KG1 (cell line): ENCODE results near the gene DES.
"Not testable (repeated sequence)": the region's sequence is repeated elsewhere in the genome, so short reads cannot be mapped to it uniquely, and the experiment has no call there.

Experiments
- DNase-seq: peaks from one replicate; lab custom pipeline; 2025; lab: John Stamatoyannopoulos, UW

DES gene

GRCh38 chr2:219399716-219400478 lies 18.3 kb upstream of the DES start:
- no peak for DNase-seq

GRCh38 chr2:219400562-219400961 lies 17.6 kb upstream of the DES start:
- no peak for DNase-seq

DNA sequence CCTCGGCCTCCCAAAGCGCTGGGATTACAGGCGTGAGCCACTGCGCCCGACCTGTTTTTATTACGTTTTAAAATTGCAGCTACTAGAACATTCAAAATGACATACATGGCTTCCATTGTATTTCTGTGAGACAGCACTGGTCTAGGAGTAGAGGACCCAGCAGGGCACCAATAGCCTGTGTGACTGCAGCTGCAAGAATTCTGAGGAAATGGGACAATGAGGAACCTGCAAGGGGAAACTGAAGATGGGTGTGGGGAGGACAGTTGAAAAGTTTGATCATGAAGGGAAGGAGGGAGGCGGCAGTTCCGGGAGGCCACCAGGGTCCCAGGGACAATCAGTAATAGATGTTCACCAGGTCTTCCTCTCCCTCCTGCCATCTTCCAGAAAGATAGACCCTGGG lies 16.6 kb upstream of the DES start:
- no peak for DNase-seq

GRCh38 chr2:219402665-219403515 lies 15.3 kb upstream of the DES start:
- peak; percentile 33 for DNase-seq

DNA sequence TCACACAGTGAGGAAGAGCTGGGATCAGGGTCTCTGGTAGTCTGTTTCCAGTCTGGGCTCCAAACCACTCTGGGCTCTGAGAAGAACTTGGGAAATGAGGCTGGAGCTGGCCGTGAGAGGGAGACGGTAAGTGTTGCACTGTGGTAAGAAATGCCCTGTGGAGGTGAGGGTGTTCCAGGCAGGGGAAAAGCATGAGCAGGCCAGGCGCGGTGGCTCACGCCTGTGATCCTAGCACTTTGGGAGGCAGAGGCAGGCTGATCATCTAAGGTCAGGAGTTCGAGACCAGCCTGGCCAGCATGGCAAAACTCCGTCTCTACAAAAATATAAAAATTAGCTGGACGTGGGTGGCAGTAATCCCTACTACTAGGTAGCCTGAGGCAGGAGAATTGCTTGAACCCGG lies 14.3 kb upstream of the DES start:
- no peak for DNase-seq

DNA sequence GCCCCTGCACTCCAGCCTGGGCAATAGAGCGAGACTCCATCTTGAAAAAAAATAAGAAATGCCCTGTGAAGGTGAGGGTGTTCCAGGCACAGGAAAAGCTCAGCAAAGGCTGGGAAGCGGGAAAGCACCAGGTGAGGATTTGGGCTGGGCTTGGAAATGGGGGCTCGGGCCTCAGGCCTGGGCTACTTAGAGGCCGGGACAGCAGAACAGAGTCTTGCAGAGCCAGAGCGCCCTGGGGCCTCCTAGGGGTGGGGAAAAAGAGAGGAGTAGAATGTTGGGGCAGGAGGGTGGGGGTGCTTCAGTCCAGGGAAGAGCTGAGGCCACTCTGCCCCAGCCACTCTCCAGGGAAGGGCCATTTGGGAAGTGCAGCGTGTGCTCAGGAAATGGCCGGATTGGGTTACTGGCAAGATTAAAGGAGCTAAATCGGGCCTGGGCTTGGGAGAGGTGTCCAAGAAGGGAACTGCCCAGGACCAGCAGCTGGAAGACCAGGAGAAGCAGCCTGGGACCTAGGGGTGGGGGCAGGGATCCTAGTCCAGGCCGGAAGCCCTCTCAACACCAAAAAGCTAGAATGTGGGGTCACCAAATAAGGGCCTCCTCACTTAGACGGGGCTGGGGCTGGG lies 13.8 kb upstream of the DES start:
- DNase-seq, result no peak

DNA sequence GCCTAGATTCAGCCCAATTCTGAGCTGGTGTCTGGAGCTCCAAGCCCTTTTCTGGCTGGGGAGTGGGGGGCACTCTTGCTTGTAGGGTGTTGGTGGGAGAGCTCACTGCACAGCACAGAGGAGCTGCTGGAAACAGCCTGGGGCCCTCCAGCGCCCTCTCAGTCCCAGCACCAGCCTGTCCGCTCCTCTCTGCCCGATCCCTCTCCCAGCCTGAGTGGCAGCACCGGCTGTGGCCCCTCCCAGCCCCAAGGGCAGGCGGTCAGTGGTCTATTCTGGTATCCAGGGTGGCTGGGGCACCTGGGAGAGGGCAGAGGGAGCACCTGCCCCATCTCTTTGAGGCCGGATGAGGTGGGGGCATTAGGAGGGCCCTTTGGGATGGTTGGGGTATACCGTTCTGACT lies 13.2 kb upstream of the DES start:
- no peak for DNase-seq

DNA sequence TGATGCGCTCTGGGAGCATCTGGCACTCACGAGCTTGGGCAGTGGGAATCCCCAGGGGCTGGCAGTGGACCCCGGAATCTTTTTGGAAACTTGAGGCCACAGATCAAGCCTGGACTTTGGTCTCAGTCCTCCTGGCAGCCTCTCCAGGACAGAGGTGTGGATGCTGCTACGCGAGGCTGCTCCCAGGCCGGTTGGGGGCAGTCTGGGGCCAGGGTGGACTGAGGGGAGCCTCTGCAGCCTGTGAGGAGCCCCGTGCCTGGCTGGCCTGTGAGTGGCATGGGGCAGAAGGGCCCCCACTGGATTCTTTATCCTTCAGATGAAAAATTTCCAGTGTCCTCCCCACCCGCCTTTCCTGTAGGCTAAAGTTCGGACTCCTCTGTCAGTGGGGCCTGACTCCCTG lies 12.7 kb upstream of the DES start:
- no peak for DNase-seq

DNA sequence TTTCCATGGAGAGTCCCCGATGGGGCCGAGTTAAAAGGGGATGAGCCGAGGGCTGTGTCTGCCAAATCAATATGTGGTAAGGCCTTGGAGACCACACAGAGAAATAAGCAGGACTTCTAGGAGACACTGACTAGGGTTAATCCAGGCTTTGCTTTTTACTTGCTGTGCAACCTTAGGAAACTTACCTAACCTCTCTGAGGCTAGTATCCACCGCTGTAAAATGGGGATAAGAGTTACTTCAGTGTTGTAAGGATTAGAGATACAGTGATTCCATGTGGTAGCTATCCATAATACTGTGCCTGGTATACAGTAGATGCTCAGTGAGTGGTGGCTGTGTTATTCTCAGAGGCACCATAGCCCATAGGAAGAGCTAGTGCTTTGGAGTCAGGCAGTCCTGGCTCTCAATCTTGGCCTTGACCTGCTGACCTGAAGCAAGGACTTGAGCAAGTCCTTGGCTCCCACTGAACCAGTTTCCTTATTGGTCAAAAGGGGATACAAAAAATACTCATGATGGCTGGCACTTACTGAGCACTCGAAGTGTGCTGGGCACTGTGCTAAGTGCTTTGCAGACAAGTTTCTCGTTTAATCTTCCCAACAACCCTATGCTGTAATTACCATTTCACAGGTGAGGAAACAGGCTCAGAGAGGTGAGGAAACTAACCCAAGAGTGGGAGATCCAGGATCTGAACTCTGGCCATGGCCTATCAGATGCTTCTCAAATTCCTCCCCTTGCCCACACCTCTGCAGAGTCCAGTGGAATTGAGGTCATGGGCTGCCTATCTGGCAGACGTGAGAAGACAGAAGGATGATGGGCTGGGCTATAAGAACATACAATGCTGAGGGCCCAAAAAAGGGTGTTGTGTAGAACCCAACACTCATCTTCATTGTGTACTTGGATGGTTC lies 12.0 kb upstream of the DES start:
- DNase-seq, result no peak

GRCh38 chr2:219406861-219407230 lies 11.3 kb upstream of the DES start:
- DNase-seq, result no peak

DNA sequence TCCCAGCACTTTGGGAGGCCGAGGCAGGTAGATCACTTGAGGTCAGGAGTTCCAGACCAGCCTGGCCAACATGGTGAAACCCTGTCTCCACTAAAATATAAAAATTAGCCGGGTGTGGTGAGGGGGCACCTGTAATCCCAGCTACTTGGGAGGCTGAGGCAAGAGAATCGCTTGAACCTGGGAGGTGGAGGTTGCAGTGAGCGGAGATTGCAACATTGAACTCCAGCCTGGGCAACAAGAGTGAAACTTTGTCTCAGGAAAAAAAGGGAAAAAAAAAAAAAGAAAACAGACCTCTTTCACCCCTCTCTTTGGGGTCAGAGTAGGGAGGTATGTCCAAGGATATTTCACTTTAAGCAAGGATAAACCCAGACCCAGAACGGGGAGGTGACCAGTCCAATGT lies 10.8 kb upstream of the DES start:
- not testable (repeated sequence) for DNase-seq

DNA sequence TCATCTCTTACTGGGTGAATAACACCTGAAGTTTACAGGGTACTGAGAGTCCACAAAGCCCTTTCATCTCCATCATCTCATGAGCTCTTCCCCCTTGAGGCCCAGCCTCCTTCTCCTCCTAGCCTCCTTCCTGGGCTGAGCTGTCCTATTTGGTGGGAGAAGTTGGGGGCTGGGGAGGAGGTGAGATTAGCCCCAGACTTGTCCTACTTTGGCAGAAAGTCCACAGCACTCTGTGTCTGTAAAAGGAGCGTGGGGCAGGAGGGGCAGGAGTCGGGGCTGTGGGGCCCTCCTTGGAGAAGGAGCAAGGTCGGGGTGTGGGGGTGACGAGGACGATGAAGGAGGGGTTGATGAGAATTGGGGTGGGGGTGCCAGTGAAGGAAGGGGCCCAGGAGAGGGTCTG lies 10.0 kb upstream of the DES start:
- DNase-seq, result no peak

- DNase-seq, result no peak
These were observed 9.5 kb upstream of the DES start for GRCh38 chr2:219408631-219409030.

GRCh38 chr2:219409619-219410018 lies 8.6 kb upstream of the DES start:
- no peak for DNase-seq

GRCh38 chr2:219410390-219410789 lies 7.8 kb upstream of the DES start:
- DNase-seq, result no peak

DNA sequence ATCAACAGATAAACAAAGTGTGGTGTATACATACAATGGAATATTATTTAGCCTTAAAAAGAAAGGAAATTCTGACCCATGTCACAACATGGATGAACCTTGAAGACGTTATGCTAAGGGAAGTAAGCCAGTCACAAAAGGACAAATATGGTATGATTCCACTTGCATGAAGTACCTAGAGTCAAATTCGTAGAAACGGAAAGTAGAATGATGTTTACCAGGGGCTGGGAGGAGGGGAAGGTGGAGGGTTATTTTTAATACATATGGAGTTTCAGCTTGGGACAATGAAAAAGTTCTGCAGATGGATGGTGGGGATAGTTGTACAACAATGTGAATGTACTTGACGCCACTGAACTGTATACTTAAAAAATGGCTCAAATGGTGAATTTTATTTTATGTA lies 3.3 kb upstream of the DES start:
- no peak for DNase-seq

DNA sequence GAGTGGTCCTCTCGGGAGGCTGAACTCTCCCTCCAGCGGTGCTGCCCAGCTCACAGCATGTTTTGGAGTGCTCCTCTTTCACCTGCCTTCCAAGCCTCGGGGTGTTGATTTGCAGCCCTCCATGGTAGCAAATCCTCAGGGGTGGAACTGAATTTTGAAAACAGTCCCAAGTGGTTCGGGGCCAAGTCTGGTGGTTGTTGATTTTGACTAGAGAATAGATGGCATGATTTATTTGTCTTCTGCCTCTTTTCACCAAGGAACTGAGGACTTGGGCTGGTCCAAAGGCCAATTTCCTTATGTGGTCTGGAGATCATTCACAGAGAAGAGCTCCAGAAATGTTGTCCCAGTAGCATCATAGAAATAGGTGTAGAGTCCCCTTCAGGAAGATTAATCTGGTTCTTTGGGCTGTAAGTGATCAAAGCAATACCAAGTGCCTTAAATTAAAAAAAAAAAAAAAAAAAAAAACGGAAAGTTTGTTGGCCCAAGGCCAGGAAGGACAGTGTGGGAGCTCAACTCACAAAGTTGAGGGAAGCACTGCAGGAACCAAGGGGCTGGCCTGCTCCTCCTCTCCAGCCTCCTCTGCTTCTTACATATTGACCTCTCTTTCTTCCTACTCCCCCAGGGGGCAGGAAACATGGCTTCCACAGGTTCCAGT lies 2.5 kb upstream of the DES start:
- no peak for DNase-seq

- no peak for DNase-seq
These were observed 2.0 kb upstream of the DES start for GRCh38 chr2:219416235-219416602.

- no peak for DNase-seq
These were observed 1.2 kb upstream of the DES start for GRCh38 chr2:219416938-219417337.

GRCh38 chr2:219417374-219417773 lies 803 bp upstream of the DES start:
- no peak for DNase-seq

GRCh38 chr2:219419012-219419324 lies 791 bp downstream of the DES start:
- DNase-seq, result no peak
